ENCODE data around the gene ALKAL2. TPM values are rescaled to one million over a fixed set of nuclear protein-coding genes. Genes with fewer than 3 reads are reported as not detected.

Gene ALKAL2
- total RNA-seq, 1 donor from 2014 or later, result not detected

DNA sequence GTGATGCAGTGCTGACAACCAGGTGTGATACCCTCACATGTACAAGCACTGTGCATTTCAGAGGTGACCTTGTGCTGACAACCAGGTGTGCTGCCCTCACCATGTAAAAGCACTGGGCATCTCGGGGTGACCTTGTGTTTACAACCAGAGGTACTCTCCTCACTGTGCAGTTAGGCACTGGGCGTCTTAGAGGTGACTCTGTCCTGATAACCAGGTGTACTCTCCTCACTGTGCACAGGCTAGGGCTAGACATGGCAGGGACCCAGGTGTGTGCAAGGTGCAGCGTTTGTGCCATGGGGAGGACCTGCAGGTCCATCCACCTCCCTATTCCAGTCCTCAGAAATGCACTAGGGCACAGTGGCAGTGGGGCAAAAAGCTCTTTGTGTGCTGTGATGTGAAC is 8.5 kb upstream of the ALKAL2 start:
- peaks cover 6 to 22% (median 9%) of the 10 kb centered on the region in 3 donors for H3K27me3 ChIP-seq (ENCODE audit: control insufficient read depth in 3 of 3, insufficient read depth in 3 of 3, low read length in 3 of 3)
- H3K27ac ChIP-seq (ENCODE audit: low read depth, low read length), result no peak overlapping the region
- H3K9ac ChIP-seq (ENCODE audit: low read depth in 1 of 3, low read length in 3 of 3), result no peak overlapping the region
- H3K4me3 ChIP-seq (ENCODE audit: low read length in 3 of 3), result no peak overlapping the region
- H3K9me3 ChIP-seq (ENCODE audit: control insufficient read depth in 3 of 3, low read length in 3 of 3), result no peaks in the 10 kb centered on the region
- no peaks in the 10 kb centered on the region for H3K36me3 ChIP-seq (ENCODE audit: control insufficient read depth in 3 of 3, insufficient read depth in 3 of 3, low read length in 3 of 3)
- no peaks in the 10 kb centered on the region for H3K4me1 ChIP-seq (ENCODE audit: control insufficient read depth in 3 of 3, insufficient read depth in 3 of 3, low read length in 3 of 3)

DNA sequence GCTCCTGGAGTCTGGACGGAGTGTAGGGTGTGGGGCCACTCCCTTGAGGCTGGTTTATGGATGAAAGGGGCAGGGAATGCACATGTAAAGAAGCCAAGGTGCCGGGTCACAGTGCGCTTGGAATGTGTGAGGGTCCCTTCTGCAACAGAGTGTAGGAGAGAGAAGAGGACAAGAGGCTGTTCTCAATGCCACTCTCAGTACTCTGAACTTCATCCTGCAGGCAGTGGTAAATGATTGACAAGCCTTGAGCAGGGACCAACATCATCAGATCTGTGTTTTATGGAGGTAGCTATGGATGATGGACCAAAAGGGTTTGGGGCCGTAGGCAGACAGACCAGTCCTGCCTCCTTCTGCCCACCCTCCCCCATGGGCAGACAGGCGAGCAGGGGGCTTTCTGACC is 7.2 kb upstream of the ALKAL2 start:
- no peak overlapping the region for H3K4me3 ChIP-seq (ENCODE audit: low read length in 3 of 3)
- peaks cover 0 to under 1% (median 0%) of the 10 kb centered on the region in 3 donors for H3K4me1 ChIP-seq (ENCODE audit: control insufficient read depth in 3 of 3, insufficient read depth in 3 of 3, low read length in 3 of 3)
- peaks cover 7 to 25% (median 11%) of the 10 kb centered on the region in 3 donors for H3K27me3 ChIP-seq (ENCODE audit: control insufficient read depth in 3 of 3, insufficient read depth in 3 of 3, low read length in 3 of 3)
- no peaks in the 10 kb centered on the region for H3K36me3 ChIP-seq (ENCODE audit: control insufficient read depth in 3 of 3, insufficient read depth in 3 of 3, low read length in 3 of 3)
- H3K9me3 ChIP-seq (ENCODE audit: control insufficient read depth in 3 of 3, low read length in 3 of 3), result no peaks in the 10 kb centered on the region
- no peak overlapping the region for H3K9ac ChIP-seq (ENCODE audit: low read depth in 1 of 3, low read length in 3 of 3)
- H3K27ac ChIP-seq (ENCODE audit: low read depth, low read length), result no peak overlapping the region

DNA sequence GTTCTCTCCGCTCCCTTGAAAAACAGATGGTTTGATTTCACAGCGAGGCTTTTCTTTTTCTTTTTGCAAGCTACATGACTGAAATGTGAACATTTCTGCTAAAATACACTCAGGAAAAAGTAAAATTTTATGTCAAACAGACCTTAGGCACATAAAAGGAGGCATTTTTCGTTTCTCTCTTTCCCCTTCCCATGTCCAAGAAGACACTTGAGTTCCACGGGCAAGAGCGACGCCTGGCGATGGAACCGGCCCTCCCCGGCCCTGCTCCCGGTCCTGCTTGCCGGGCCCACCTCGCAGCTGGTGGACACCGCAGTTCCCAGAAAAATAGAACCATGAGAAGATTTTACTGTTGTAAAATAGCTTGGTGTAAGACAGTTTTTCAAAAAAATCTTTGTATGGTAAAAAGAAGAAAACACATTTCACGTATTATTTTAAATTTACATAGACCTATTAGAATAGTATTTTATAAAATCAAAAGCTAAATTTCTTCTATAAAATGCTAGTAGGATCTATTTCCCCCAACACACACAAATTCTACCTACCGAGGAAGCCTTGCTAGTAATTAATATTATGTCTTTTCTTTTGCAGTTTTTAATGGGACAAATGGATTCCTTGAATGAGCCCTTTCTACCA is 2.3 kb upstream of the ALKAL2 start:
- Histone ChIP-seq H3K27ac (ENCODE audit: low read depth, low read length) (no peak overlapping the region), H3K4me3 (ENCODE audit: low read length in 3 of 3) (peak overlapping the region; percentile 68 to 71 (median 68)), H3K36me3 (ENCODE audit: control insufficient read depth in 3 of 3, insufficient read depth in 3 of 3, low read length in 3 of 3) (no peaks in the 10 kb centered on the region), H3K9ac (ENCODE audit: low read depth in 1 of 3, low read length in 3 of 3) (peak overlapping the region in 2 of 3 donors; percentile 57 to 60), H3K27me3 (ENCODE audit: control insufficient read depth in 3 of 3, insufficient read depth in 3 of 3, low read length in 3 of 3) (peaks cover 26 to 40% (median 32%) of the 10 kb centered on the region in 3 donors), H3K4me1 (ENCODE audit: control insufficient read depth in 3 of 3, insufficient read depth in 3 of 3, low read length in 3 of 3) (peaks cover 10 to 17% (median 15%) of the 10 kb centered on the region in 3 donors), H3K9me3 (ENCODE audit: control insufficient read depth in 3 of 3, low read length in 3 of 3) (no peaks in the 10 kb centered on the region)

- Histone ChIP-seq H3K4me1 (ENCODE audit: control insufficient read depth in 3 of 3, insufficient read depth in 3 of 3, low read length in 3 of 3) (peaks cover 10 to 18% (median 17%) of the 10 kb centered on the region in 3 donors), H3K27ac (ENCODE audit: low read depth, low read length) (no peak overlapping the region), H3K36me3 (ENCODE audit: control insufficient read depth in 3 of 3, insufficient read depth in 3 of 3, low read length in 3 of 3) (no peaks in the 10 kb centered on the region), H3K27me3 (ENCODE audit: control insufficient read depth in 3 of 3, insufficient read depth in 3 of 3, low read length in 3 of 3) (peaks cover 28 to 35% (median 33%) of the 10 kb centered on the region in 3 donors), H3K4me3 (ENCODE audit: low read length in 3 of 3) (peak overlapping the region; percentile 68 to 71 (median 68)), H3K9ac (ENCODE audit: low read depth in 1 of 3, low read length in 3 of 3) (peak overlapping the region in 2 of 3 donors; percentile 57 to 60), H3K9me3 (ENCODE audit: control insufficient read depth in 3 of 3, low read length in 3 of 3) (no peaks in the 10 kb centered on the region)
These were observed 1.6 kb upstream of the ALKAL2 start for GRCh38 chr2:289362-290089.

GRCh38 chr2:288758-289361 is 969 bp upstream of the ALKAL2 start:
- Histone ChIP-seq H3K9ac (ENCODE audit: low read depth in 1 of 3, low read length in 3 of 3) (no peak overlapping the region), H3K9me3 (ENCODE audit: control insufficient read depth in 3 of 3, low read length in 3 of 3) (no peaks in the 10 kb centered on the region), H3K4me1 (ENCODE audit: control insufficient read depth in 3 of 3, insufficient read depth in 3 of 3, low read length in 3 of 3) (peaks cover 10 to 18% (median 17%) of the 10 kb centered on the region in 3 donors), H3K4me3 (ENCODE audit: low read length in 3 of 3) (peak overlapping the region in 2 of 3 donors; percentile 68), H3K27me3 (ENCODE audit: control insufficient read depth in 3 of 3, insufficient read depth in 3 of 3, low read length in 3 of 3) (peaks cover 28 to 35% (median 33%) of the 10 kb centered on the region in 3 donors), H3K36me3 (ENCODE audit: control insufficient read depth in 3 of 3, insufficient read depth in 3 of 3, low read length in 3 of 3) (no peaks in the 10 kb centered on the region), H3K27ac (ENCODE audit: low read depth, low read length) (no peak overlapping the region)

- Histone ChIP-seq H3K4me1 (ENCODE audit: control insufficient read depth in 3 of 3, insufficient read depth in 3 of 3, low read length in 3 of 3) (peaks cover 10 to 18% (median 17%) of the 10 kb centered on the region in 3 donors), H3K27me3 (ENCODE audit: control insufficient read depth in 3 of 3, insufficient read depth in 3 of 3, low read length in 3 of 3) (peaks cover 28 to 35% (median 33%) of the 10 kb centered on the region in 3 donors), H3K4me3 (ENCODE audit: low read length in 3 of 3) (peak overlapping the region in 1 of 3 donors; percentile 35), H3K9ac (ENCODE audit: low read depth in 1 of 3, low read length in 3 of 3) (no peak overlapping the region), H3K27ac (ENCODE audit: low read depth, low read length) (no peak overlapping the region), H3K9me3 (ENCODE audit: control insufficient read depth in 3 of 3, low read length in 3 of 3) (no peaks in the 10 kb centered on the region), H3K36me3 (ENCODE audit: control insufficient read depth in 3 of 3, insufficient read depth in 3 of 3, low read length in 3 of 3) (no peaks in the 10 kb centered on the region)
These were observed 413 bp downstream of the ALKAL2 start for GRCh38 chr2:287471-287885.

DNA sequence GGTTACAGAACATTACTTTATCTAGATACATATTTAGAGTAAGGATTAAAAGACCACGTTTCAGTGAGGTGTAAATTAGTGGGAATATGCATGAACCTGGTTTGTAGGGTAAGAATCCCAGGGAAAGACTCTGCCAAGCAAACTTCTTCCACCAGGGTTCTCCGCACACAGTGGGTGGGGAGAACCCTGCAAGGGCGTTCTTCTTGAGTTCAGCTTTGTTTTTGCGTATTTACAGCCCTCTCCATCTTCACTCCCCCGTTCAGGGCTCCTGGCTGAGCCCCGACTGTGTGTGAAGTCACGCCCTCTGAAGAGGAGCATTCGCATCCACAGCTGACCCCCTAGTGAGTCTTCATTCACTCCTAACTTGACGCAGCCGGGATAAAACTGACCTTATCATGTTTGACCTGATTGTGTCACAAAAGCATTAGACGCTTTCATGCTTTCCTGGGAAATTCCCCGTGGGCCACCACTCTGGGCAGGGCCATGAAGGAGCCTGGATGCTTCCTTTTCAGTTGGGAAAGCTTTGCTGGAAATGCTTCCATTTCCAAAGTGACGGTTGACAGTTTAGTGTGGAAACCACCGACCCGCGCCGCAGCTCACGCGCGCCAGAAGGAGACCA is 1.0 kb downstream of the ALKAL2 start:
- peaks cover 0 to 2% (median under 1%) of the 10 kb centered on the region in 3 donors for H3K36me3 ChIP-seq (ENCODE audit: control insufficient read depth in 3 of 3, insufficient read depth in 3 of 3, low read length in 3 of 3)

GRCh38 chr2:286035-286434 is 1.9 kb downstream of the ALKAL2 start:
- no peak overlapping the region for H3K4me3 ChIP-seq (ENCODE audit: low read length in 3 of 3)
- H3K9ac ChIP-seq (ENCODE audit: low read depth in 1 of 3, low read length in 3 of 3), result no peak overlapping the region
- H3K4me1 ChIP-seq (ENCODE audit: control insufficient read depth in 3 of 3, insufficient read depth in 3 of 3, low read length in 3 of 3), result peaks cover 10 to 18% (median 17%) of the 10 kb centered on the region in 3 donors
- no peak overlapping the region for H3K27ac ChIP-seq (ENCODE audit: low read depth, low read length)
- H3K36me3 ChIP-seq (ENCODE audit: control insufficient read depth in 3 of 3, insufficient read depth in 3 of 3, low read length in 3 of 3), result peaks cover 4 to 9% (median 8%) of the 10 kb centered on the region in 3 donors
- no peaks in the 10 kb centered on the region for H3K9me3 ChIP-seq (ENCODE audit: control insufficient read depth in 3 of 3, low read length in 3 of 3)
- peaks cover 25 to 34% (median 33%) of the 10 kb centered on the region in 3 donors for H3K27me3 ChIP-seq (ENCODE audit: control insufficient read depth in 3 of 3, insufficient read depth in 3 of 3, low read length in 3 of 3)

More for the DNA sequence above, 1.0 kb downstream of the ALKAL2 start:
- no peaks in the 10 kb centered on the region for H3K9me3 ChIP-seq (ENCODE audit: control insufficient read depth in 3 of 3, low read length in 3 of 3)
- no peak overlapping the region for H3K9ac ChIP-seq (ENCODE audit: low read depth in 1 of 3, low read length in 3 of 3)
- H3K27me3 ChIP-seq (ENCODE audit: control insufficient read depth in 3 of 3, insufficient read depth in 3 of 3, low read length in 3 of 3), result peaks cover 25 to 35% (median 33%) of the 10 kb centered on the region in 3 donors
- no peak overlapping the region for H3K27ac ChIP-seq (ENCODE audit: low read depth, low read length)
- H3K4me1 ChIP-seq (ENCODE audit: control insufficient read depth in 3 of 3, insufficient read depth in 3 of 3, low read length in 3 of 3), result peaks cover 10 to 18% (median 17%) of the 10 kb centered on the region in 3 donors
- no peak overlapping the region for H3K4me3 ChIP-seq (ENCODE audit: low read length in 3 of 3)

GRCh38 chr2:285531-285930 is 2.4 kb downstream of the ALKAL2 start:
- Histone ChIP-seq H3K27ac (ENCODE audit: low read depth, low read length) (no peak overlapping the region), H3K27me3 (ENCODE audit: control insufficient read depth in 3 of 3, insufficient read depth in 3 of 3, low read length in 3 of 3) (peaks cover 25 to 33% (median 31%) of the 10 kb centered on the region in 3 donors), H3K9ac (ENCODE audit: low read depth in 1 of 3, low read length in 3 of 3) (no peak overlapping the region)

More at GRCh38 chr2:285531-285930, 2.4 kb downstream of the ALKAL2 start:
- peaks cover 4 to 14% (median 8%) of the 10 kb centered on the region in 3 donors for H3K36me3 ChIP-seq (ENCODE audit: control insufficient read depth in 3 of 3, insufficient read depth in 3 of 3, low read length in 3 of 3)
- no peak overlapping the region for H3K4me3 ChIP-seq (ENCODE audit: low read length in 3 of 3)
- peaks cover 10 to 18% (median 17%) of the 10 kb centered on the region in 3 donors for H3K4me1 ChIP-seq (ENCODE audit: control insufficient read depth in 3 of 3, insufficient read depth in 3 of 3, low read length in 3 of 3)
- no peaks in the 10 kb centered on the region for H3K9me3 ChIP-seq (ENCODE audit: control insufficient read depth in 3 of 3, low read length in 3 of 3)

Measured in skeletal muscle tissue (tissue), 4 donors.